WTC11 (cell line): ENCODE results near the gene EML4.

Experiments
- CREM ChIP-seq: sonication (generic); formaldehyde crosslinking; IDR thresholded peaks from 2 replicates; pipeline ENCODE4 v1.8.1; 2022; ENCODE audit warnings: mild to moderate bottlenecking, missing genetic modification reagents, moderate library complexity
- CTCF ChIP-seq: fragments of 200-600 bp; IDR thresholded peaks from 2 replicates; pipeline ENCODE4 v1.8.0; 2022; ENCODE audit warnings: antibody characterized with exemption
- TF ChIP-seq, protein P1 (sequence below): sonication (generic); formaldehyde crosslinking; IDR thresholded peaks from 2 replicates; pipeline ENCODE4 v1.8.1; 2022; ENCODE audit warnings: low read depth, mild to moderate bottlenecking, moderate library complexity, missing genetic modification reagents, borderline replicate concordance

GRCh38 chr2:42252464-42252863 lies 83.3 kb downstream of the EML4 start:
- TF ChIP-seq CTCF (no peak), CREM (CRISPR knock-in tag) (no peak)
- TF ChIP-seq, protein P1, sequence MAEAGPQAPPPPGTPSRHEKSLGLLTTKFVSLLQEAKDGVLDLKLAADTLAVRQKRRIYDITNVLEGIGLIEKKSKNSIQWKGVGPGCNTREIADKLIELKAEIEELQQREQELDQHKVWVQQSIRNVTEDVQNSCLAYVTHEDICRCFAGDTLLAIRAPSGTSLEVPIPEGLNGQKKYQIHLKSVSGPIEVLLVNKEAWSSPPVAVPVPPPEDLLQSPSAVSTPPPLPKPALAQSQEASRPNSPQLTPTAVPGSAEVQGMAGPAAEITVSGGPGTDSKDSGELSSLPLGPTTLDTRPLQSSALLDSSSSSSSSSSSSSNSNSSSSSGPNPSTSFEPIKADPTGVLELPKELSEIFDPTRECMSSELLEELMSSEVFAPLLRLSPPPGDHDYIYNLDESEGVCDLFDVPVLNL = no peak
